NCI-H82 treated with DMSO at 0.1 percent for 48 hours (cell line): ENCODE measurements around the gene PRR35.

ENCODE experiments used
- DNase-seq: peaks from one replicate; lab custom pipeline; 2025; ENCODE audit not compliant: unreplicated experiment; lab: John Stamatoyannopoulos, UW

PRR35 gene

GRCh38 chr16:561957-562938, 2.1 kb downstream of the PRR35 start:
- DNase-seq = no peak

GRCh38 chr16:563072-563644, 3.0 kb downstream of the PRR35 start:
- DNase-seq = no peak

- no peak for DNase-seq
These were observed 4.7 kb downstream of the PRR35 start for GRCh38 chr16:564690-565418.

GRCh38 chr16:565419-566330, 5.5 kb downstream of the PRR35 start:
- DNase-seq = no peak

GRCh38 chr16:566475-567372, 6.5 kb downstream of the PRR35 start, which contains the start of gene NHLRC4:
Gene NHLRC4 (plus strand): TSS chr16:567005. CDS start chr16:568048, 1,043 bp downstream.
- DNase-seq = peak; percentile 20

GRCh38 chr16:567373-568256, 7.4 kb downstream of the PRR35 start:
- no peak for DNase-seq

- no peak for DNase-seq
These were observed 8.4 kb downstream of the PRR35 start for GRCh38 chr16:568401-569258.

GRCh38 chr16:569445-570254, 9.5 kb downstream of the PRR35 start, which contains the start of gene PIGQ:
Gene PIGQ (plus strand): TSS chr16:569968. CDS start chr16:574075, 4,107 bp downstream.
- DNase-seq = no peak

- no peak for DNase-seq
These were observed 12.9 kb downstream of the PRR35 start for GRCh38 chr16:572865-573650.

GRCh38 chr16:574021-574760, 14.0 kb downstream of the PRR35 start:
- DNase-seq = no peak

- DNase-seq = no peak
These were observed 15.4 kb downstream of the PRR35 start for GRCh38 chr16:575354-576196.

- DNase-seq = no peak
These were observed 16.1 kb downstream of the PRR35 start for GRCh38 chr16:576197-576822.

GRCh38 chr16:576823-577201, 16.6 kb downstream of the PRR35 start:
- no peak for DNase-seq

- DNase-seq = no peak
These were observed 17.6 kb downstream of the PRR35 start for GRCh38 chr16:577796-578195.
